Measurements from ENCODE around the gene ARF6.
A peak's percentile ranks its signal among the peaks of the same experiment; 100 is the strongest.

DNA sequence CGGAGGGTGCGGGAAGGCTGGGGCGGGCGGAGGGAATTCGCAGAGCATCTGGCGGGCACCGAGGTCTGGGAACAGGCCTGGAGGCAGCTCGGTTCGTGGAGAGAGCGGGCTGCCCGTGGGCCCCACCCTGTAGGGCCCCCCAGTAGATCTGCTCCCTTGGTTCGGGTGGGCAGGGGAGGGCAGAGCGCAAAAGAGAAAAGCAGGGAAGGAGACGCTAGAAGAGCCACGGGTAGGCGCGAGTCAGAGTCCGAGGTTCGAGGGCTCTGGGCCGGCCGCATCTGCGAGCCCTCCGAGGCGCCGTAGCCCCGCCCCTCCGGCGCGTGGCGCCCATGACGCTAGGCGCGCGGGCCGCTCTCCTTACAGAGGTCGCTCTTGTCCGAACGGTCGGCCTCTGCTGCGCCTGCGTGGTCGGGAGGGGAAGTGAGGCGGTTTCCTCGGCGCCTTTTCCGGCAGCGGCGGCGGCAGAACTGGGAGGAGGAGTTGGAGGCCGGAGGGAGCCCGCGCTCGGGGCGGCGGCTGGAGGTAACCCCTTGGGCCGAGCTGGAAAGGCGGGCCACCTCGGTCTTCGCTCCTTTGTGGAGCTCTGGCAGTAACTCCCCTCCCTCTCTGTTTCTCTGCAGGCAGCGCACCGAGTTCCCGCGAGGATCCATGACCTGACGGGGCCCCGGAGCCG is at the start of gene ARF6:
- TF ChIP-seq CTCF (IDR thresholded peaks at IDR 0.05) = no peak
- peak; percentile 98 to 99 for TF ChIP-seq POLR2AphosphoS5 (IDR thresholded peaks at IDR 0.05)
- peak; percentile 88 for TF ChIP-seq POLR2A (IDR thresholded peaks at IDR 0.05; ENCODE audit: low read depth)
- peak; percentile 4 for TF ChIP-seq EP300 (IDR thresholded peaks at IDR 0.05)
